ENCODE measurements around the gene CPNE6. TPM values are rescaled to one million over a fixed set of nuclear protein-coding genes. Genes with fewer than 3 reads are reported as not detected.

Gene CPNE6
- total RNA-seq, result not detected in 2 replicates

GRCh38 chr14:24071144-24071697, at the start of gene CPNE6:
TSS of gene CPNE6 (plus strand) at chr14:24071562. CDS start at chr14:24072937, 1,375 bp downstream.

GRCh38 chr14:24051789-24052655, 19.3 kb upstream of the CPNE6 start, which contains the start of gene CARMIL3:
TSS of gene CARMIL3 (plus strand) at chr14:24052009. CDS start at chr14:24052154, 145 bp downstream.

GRCh38 chr14:24093901-24094840, 22.8 kb downstream of the CPNE6 start, which contains the start of gene PCK2:
TSS of gene PCK2 (plus strand) at chr14:24094311. CDS start at chr14:24094406, 95 bp downstream.

GRCh38 chr14:24114532-24115421, 43.4 kb downstream of the CPNE6 start, which contains the start of the genes DCAF11 and NRL:
TSS of gene DCAF11 (plus strand) at chr14:24114777. CDS start at chr14:24115595, 818 bp downstream.
TSS of gene NRL (minus strand) at chr14:24114949. CDS start at chr14:24082848, 32,101 bp downstream.

Other genes starting within 250 kb of the CPNE6 start
- gene DHRS4, start 117.8 kb upstream of the CPNE6 start, total RNA-seq, result 46.2 and 53.2 TPM in 2 replicates
- gene DHRS4L2, start 82.6 kb upstream of the CPNE6 start, total RNA-seq, result 8.2 and 13.2 TPM in 2 replicates
- not detected in 2 replicates for gene CARMIL3, start 19.6 kb upstream of the CPNE6 start, total RNA-seq
- gene PCK2, start 22.7 kb downstream of the CPNE6 start, total RNA-seq, result 8.2 and 11.6 TPM in 2 replicates
- 41.8 and 49.5 TPM in 2 replicates for gene DCAF11, start 43.2 kb downstream of the CPNE6 start, total RNA-seq
- gene NRL, start 43.4 kb downstream of the CPNE6 start, total RNA-seq, result 0.73 and 0.75 TPM in 2 replicates
- gene FITM1, start 59.1 kb downstream of the CPNE6 start, total RNA-seq, result 0.20 TPM in 1 of 2 replicates, not detected in the other
- gene PSME1, start 64.6 kb downstream of the CPNE6 start, total RNA-seq, result 123 and 136 TPM in 2 replicates
- gene EMC9, start 70.0 kb downstream of the CPNE6 start, total RNA-seq, result 8.3 and 10.2 TPM in 2 replicates
- gene PSME2, start 75.0 kb downstream of the CPNE6 start, total RNA-seq, result 52.9 and 82.8 TPM in 2 replicates
- gene RNF31, start 75.9 kb downstream of the CPNE6 start, total RNA-seq, result 50.1 and 66.3 TPM in 2 replicates
- gene IRF9, start 89.7 kb downstream of the CPNE6 start, total RNA-seq, result 30.3 and 35.5 TPM in 2 replicates
- 0.25 and 1.1 TPM in 2 replicates for gene REC8, start 100.5 kb downstream of the CPNE6 start, total RNA-seq
- 33.4 and 39.3 TPM in 2 replicates for gene IPO4, start 117.3 kb downstream of the CPNE6 start, total RNA-seq
- 73.6 and 75.1 TPM in 2 replicates for gene TM9SF1, start 123.9 kb downstream of the CPNE6 start, total RNA-seq
- not detected in 2 replicates for gene TSSK4, start 134.1 kb downstream of the CPNE6 start, total RNA-seq
- 31.4 and 43.9 TPM in 2 replicates for gene CHMP4A, start 141.9 kb downstream of the CPNE6 start, total RNA-seq
- 10.2 and 11.2 TPM in 2 replicates for gene MDP1, start 144.5 kb downstream of the CPNE6 start, total RNA-seq
- 96.5 and 125 TPM in 2 replicates for gene NEDD8, start 160.8 kb downstream of the CPNE6 start, total RNA-seq
- 49.8 and 65.4 TPM in 2 replicates for gene GMPR2, start 161.4 kb downstream of the CPNE6 start, total RNA-seq
- gene TINF2, start 171.1 kb downstream of the CPNE6 start, total RNA-seq, result 22.0 and 32.4 TPM in 2 replicates
- 0.06 and 0.73 TPM in 2 replicates for gene TGM1, start 191.6 kb downstream of the CPNE6 start, total RNA-seq
- gene RABGGTA, start 200.0 kb downstream of the CPNE6 start, total RNA-seq, result 13.7 and 17.5 TPM in 2 replicates
- gene DHRS1, start 228.2 kb downstream of the CPNE6 start, total RNA-seq, result 10.7 and 26.9 TPM in 2 replicates
- gene NOP9, start 228.3 kb downstream of the CPNE6 start, total RNA-seq, result 9.2 and 9.9 TPM in 2 replicates
- gene CIDEB, start 236.4 kb downstream of the CPNE6 start, total RNA-seq, result 1.7 and 1.8 TPM in 2 replicates
- gene LTB4R2, start 238.6 kb downstream of the CPNE6 start, total RNA-seq, result 1.9 and 2.6 TPM in 2 replicates
- gene LTB4R, start 239.9 kb downstream of the CPNE6 start, total RNA-seq, result 0.59 and 1.1 TPM in 2 replicates

All from cardiac ventricle fibroblast (primary cell).